DMS153 (cell line): ENCODE measurements around the gene SOX3.

Source experiments
- DNase-seq: peaks from one replicate; lab custom pipeline; 2025; lab: John Stamatoyannopoulos, UW

SOX3 gene

DNA sequence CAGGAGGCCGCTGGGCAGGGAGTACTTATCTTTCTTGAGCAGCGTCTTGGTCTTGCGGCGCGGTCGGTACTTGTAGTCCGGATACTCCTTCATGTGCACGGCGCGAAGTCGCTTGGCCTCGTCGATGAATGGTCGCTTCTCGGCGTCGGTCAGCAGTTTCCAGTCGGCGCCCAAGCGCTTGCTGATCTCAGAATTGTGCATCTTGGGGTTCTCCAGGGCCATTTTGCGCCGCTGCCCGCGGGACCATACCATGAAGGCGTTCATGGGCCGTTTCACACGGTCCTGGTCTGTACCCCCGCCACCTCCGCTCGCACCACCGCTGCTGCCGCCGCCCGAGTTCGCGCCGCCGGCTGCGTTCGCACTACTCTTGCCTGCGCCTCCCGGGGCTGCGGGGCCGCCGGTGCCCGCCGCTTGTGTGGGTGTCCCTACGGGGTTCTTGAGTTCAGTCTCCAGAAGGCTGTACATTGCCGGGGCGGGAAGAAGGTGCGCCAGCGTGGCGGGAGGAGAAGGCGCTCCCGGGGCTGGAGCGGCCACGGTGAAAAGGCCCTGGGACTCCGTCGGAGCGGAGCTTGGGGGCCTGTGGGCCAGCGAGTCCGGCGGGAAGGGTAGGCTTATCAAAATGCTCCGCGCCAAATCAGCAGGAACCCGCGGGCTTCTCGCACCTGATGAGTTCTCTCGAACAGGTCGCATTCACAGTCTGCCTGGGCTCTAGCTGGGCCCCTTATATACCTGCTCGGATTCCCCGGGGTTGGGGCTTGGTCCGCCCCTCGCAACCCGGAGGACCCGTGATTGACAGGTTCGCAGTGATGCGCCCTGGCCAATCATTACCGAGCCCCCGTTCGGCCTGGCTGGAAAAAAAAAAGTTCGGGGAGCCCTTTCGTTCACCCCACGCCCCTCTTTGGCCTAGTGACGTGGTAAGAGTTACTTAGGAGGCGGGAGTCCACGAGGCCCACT, at the start of gene SOX3:
TSS of gene SOX3 (minus strand) at position 699 of the 954 bp plus-strand sequence. CDS start at position 690, 9 bp downstream.
- no peak for DNase-seq

DNA sequence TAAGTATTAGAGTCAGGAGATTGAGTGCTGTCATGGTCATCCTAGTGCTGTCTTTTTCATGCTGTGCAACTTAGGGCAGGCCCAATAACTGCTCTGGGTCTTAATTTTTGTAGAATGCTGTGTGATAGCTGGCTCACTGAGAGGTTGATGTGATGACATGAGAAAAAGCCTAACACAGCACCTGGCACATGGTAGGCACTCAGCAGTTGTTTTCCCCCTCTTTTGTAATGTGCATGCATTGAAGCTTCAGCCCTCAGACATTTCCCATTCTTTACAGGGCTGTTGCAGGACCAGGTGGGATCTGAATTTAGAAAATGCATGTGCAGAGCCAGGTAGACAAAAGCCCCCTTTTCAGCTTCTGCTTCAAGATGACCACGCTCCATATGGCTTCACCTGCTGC, 44.1 kb upstream of the SOX3 start:
- no peak for DNase-seq

DNA sequence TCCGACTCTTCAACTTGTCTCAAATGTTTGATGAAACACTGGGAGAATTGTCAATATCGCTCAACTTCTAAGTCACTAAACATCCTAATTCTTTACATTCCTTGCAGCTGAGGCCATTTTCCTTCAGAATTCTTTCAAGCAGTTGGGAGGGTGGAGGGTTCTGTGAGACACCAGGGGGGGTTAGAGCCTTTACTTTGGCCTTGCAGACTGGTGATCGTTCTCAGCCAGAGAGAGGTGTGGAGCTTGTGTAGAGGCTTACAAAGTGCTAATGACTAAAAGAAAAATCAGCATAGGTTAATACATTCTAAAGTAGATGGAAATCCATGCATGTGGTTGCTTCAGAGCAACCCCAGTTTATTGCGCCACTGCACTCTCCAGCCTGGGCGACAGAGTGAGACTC, 21.3 kb upstream of the SOX3 start:
- DNase-seq = no peak

DNA sequence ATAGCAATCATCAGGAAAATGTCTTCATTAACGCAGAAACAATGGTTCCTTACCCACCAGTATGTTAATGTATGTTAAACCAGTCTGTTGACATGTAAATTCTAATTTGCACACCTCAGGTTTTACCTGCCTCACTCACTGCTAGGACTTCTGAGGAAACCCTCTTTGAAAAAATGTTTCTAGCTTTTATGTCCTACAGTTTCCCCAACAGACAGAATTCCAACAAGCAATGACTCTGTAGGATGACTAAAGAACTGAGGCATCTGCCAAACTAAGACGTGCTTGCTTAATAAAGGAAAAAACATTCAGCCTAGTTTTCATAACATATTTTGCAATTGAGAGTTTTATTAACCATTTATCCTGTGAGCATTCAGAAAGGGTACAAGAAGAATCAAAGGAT, 20.6 kb upstream of the SOX3 start:
- DNase-seq = no peak

DNA sequence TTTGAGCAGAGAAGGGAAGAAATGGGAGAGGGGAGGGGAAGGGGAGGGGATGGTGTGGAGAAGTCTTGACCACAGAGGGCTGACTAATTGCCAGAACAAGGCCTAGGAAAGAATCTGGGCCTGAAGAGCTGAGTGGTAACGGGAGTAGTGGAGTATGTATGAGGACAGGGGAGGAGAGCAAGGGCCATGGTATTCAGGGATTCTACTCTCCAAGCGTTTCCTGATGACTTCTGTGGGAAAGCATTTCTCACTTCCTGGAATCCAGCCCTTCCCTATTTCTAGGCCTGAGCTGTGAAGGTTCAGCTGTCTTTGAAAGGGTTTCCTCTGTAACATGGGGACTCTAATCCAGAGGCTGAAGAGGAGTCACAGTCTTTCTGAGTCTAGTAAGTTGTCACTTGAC, 19.7 kb upstream of the SOX3 start:
- no peak for DNase-seq

DNA sequence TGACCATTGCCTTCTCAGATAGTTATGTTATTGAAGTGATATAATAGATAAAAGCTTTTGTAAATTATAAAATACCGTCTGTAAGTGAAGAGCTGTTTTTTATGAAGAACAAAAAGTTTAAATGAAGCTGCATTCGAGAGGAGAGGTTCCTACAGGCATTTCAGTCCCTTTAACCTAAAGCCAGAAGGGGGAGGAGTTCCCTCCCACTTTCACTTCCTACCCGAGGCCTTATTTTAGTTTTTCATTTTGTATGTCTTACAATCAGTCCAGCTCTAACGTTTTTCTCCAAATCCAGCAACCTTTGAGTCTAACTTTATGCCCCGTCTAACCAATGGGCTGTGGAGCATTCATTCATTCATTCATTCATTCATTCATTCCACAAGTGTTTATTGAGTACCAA, 16.5 kb upstream of the SOX3 start:
- DNase-seq = no peak

DNA sequence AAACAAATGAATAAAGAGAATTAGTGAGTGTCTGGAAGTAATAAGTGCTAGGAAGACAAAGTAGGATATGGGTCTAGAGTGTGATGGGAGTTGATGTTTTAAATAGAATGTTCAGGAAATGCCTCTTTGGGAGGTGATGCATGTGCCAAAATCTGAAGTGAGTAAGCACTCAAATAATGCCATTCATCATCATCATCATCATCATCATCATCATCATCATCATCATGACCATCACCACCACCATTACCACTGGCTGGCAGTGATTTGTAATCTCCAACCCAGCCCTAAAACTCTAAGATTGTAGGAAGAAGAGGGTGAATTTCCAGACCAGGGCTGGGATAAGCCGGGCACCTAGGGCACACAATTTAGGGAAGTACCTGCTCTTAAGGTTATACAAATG, 9.7 kb upstream of the SOX3 start:
- no peak for DNase-seq

DNA sequence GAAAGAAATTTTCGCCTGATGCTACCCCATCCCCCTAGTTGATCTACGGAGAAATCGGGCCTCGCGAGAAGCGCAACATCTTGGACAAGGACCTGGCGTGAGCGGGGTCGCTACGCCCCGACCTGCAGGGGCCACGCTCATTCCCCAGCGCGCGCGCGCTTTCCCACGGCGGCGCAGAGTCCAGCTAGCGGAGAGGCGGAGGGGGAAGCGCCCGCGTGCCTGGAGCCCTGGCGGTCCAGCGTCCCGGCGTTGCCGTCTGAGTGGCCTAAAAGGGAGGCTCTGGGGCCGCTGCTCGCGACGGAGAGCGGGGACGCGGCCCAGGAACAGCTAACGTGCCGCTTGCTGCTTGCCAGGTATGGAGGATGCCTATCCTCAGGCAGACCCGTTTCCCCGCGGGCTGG, 6.0 kb upstream of the SOX3 start:
- DNase-seq = no peak

DNA sequence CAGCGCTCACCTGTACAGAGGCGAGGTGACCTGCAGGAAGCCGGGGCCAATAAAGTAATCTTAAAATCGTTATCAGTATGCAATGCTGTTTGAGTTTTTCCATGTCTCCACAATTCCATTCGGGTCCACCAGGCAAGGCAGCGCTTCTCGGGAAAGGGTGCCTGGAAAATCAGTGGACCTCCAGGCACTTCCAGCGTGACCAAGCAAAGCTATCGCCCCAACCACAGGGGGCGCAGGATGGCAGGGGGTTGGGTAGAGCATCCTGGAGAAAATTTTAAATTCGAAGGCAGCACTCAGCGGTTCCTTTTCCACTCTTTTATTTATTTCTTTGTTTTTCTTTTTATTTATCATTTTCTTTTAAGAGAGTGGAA, 5.4 kb upstream of the SOX3 start:
- no peak for DNase-seq

DNA sequence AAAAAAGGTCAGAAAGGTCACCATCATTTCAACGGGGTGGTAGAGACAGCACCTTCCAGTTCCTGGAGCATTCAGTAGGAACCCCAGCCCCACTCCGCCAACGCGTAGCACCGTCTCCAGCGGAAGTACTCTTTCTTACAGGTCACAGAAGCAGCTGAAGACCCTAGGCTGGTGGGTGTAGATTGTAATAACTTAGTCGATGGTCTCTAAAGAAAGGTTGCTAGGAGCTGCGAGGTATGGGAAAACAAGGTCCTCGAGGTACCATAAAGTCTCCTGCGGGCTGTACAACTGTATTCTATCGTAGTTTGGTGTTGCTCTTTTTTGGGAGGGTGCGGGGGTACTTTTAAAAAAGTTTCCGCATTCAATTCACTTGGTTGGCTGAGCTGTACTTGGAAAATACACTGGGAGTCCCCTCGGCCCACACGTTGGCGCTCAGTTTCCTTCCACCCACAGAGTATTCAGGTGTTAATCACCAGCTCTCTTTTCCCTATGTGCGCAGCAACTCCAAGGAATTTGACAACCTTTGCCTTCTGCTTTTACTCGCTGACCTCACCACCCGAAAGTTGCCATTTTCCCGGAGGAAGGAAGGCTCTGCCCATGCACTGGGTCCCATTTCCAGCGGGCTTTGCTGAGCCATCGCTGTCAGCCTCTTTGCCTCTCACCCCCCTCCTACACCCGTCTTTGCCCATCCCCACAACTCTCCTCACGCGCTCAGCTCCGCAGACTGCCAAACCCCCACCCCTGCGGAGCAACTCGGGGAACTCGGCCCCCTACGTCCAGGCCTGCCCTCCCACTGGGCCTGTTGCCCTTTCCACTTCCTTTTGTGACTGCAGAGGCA, 4.8 kb upstream of the SOX3 start:
- DNase-seq = no peak

DNA sequence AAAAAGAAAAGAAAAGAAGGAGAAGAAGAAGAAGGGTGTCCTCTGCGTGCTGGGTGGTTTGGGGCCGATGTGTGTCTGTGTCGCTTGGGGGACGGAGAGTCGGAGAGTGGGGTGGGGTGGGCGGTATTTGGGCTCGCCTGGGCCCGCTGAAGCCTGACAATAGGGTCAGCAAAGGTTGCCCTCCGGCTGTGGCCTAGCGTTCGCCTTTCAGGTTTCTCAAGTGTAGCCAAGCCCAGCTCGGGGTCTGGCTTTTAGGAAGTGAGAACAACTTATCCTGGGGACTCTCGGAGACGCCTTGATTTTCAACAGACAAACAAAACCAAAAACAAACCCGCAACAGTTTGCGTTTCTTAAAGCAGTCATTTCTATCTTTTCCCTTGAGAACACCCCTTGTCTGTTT, 4.1 kb upstream of the SOX3 start:
- DNase-seq = no peak

DNA sequence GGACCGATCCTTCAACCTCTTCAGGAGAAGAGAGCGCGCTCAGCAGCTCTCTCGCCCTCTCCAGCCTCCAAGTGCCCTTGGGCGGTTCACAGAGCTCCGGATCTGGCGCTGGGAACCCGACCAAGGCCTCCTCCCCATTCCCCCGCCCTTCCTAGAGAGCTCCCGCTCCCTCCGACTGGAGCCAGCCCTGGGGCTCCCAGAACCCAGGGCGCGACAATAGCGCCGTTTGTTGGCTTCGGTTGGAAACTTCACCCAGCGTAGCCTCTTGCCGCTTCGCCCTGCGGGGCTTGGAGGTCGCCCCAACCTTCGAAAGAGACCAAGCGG, 3.1 kb upstream of the SOX3 start:
- no peak for DNase-seq

DNA sequence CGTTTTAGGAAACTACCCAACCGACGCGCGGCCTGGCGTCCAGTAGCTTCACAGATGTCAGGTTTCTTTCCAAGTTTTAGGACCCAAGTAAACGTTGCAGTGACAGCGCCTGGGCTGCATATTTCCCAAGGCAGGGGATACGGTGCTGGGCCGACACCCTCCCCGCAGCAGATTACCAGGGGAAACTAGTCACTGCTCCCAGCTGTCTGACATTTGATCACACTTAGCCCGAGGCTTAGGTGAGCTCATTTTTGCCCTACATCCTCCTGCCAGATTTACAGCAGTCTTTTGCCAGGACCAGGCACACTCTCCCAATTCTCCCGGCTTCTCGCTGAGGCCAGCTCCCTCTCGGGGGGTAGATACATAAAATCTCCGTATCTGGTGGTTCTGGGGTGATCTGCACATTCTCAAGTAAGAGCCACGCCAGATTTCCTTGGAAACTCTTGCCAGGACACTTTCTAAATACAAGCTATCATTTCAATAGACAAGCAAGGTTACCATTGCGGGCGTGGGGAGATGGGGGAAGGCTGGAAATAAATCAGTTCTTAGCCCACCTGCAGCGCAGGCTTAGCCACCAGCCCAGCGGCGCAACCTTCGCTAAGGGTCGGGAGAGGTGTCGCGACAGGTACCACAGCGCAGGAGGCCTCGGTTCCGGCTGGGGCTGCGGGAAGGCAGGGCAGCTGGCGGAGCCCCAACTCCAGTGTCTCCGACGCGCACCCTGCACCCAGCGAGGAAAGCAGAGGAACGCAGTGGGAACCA, 2.5 kb upstream of the SOX3 start:
- no peak for DNase-seq

DNA sequence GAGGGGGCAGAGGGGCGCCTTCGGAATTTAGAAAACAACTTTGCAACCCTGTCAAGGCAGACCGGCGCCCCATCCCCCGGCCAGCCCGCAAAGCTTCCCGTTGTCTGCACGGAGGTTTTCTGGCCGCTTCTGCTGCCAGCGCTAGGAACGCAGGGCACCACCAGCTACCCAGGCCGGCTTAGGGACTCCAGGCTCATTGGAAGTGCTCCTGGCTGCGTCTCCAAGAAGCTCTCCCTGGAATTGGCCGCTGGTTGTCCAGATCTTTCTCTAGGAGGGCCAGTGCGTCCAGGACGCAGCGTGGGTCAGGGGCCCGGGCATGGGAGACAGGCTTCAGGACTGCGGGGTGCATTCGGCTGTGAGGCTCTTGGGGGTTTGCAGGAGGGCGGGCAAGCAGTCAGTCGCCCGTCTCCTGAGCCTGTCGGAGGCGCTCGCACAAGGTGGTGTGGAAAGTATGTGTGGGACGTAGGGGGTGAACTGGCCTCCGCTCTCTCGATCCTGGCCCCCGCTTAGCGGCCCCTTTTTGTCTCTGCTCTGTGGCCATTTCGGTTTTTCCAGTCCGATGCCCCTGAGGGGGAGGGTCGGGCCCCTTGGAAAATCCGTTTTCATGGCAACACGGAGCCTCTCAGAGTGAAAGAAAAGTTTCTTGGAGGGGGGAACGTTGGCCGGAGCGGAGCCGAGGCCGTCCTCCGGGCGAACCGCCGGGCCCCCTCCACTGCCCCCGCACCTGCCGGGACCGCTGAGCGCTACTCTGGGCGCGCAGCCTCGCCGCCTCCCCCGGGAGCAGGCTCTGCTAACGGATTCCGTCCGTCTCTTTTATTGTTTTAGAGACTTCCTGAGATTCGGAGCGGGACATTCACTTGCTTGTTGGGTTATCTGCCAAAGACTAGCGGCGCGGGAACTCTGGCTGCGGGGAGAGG, 810 bp upstream of the SOX3 start:
- no peak for DNase-seq

DNA sequence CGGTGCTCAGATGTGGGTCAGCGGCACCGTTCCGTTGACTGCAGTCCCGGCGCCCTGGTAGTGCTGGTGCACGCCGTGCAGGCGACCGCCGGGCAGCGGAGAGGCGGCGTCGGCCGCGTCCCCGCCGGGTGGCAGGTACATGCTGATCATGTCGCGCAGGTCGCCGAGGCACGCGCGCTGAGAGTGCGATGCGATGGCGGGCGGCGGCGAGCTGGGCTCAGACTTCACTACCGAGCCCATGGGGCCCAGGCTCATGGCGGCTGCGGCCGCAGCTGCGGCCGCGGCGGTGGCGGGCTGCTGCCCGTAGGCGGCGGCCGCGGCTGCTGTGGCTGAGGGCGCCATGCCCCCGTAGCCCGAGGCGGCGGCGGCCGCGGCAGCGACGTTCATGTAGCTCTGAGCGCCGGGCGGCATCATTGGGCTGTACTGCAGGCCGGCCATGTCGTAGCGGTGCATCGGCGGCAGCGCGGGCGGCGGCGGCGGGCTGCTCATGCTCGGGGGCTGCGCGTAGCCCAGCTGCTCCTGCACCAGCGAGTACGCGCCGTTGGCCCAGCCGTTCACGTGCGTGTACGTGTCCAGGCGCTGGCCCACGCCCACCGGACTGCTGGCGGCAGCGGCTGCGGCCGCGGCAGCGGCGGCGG, 1.0 kb downstream of the SOX3 start:
- DNase-seq = no peak

DNA sequence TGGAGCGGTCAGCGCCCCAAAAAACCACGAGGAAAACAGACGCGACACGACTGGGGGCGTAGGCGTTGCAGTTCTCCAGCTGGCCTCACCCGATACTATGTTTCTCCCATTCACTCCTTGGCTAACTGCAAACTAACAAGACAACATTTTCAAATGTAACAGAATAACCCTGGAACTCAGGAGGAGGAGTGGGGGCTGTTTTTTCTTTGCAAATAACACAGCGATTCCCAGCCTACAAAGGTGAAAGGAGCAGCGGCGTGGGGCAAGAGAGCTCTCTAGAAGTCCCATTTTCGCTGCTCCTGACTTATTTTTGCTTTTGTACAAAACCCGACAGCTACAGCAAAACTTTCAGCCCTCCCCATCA, 1.6 kb downstream of the SOX3 start:
- no peak for DNase-seq

DNA sequence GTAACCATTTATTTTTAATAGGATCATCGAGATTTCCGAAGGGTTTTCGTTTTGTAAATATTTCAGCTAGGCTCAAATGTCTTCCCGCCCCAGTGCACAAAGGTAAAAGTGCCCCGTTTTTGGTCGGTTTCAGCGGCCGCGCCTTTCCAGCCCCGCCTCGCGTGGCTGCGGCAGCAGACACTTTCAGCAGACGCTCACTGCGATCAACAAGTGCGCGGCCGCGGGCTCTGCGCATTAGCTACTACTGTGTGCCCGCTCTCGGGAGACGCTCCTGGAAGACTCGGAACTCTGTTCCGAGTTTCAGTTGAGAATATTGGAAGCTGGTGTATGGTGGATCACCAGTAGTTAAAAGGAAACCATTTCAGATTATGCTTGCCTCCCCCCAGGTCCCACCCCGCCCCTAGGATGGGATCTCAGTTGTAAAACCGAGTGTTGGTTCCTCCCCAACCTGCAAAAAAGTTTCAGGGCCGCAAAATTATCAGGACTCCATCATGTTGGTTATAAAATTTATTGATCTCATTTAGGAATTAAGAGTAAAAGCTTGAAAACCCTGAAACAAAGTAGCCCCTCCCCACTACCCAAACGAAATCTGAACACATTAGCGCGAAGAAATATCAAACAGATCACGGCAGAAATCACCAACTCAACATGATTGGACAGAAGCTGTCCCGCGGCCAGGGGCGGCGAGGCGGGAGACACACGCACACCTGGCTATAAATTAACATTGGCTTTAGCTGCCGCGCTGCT, 2.2 kb downstream of the SOX3 start:
- no peak for DNase-seq

DNA sequence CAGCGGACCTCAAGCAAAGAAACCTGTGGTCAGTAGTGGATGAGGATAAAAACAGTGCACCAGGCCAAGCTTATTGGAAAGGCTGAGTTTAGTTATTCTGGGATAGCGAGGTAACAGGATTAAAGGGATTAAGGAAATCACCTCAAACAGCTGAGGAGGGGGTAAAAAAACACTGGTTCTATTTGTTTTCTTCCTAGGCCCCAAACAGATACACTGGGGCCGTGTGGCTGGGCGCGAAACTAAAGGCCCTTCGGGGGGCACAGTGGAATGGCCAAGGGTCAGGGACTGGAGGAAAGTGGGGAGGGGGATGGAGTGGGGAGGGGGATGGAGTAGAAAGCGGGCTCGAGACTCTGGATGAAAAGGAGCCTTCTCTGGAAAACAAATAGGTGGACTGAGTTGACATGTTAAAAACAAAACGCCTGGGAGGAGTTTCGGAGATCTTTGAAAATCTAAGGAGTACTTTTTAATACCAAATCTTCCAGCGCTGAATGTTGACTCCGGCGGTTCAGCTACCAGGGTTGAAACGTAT, 2.9 kb downstream of the SOX3 start:
- no peak for DNase-seq

DNA sequence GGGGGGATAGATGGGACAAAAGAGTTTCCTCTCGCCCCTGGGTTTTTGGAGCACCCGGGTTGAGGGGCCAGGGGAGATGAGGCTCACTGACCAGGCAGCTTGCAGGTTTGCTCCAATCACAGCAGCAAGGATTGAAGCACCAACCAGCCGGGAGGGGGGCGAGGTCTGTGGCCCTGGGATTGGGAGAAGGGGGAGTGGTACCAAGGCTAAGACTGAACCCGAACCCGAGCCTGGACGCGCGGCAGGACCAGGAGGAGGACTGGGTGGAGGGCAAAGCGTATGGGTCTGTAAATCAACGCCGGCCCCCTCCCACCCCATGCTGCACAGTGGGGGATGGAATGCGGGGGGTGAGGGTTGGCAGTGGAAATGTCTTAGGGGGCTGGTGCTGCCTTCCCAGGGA, 3.5 kb downstream of the SOX3 start:
- DNase-seq = no peak

DNA sequence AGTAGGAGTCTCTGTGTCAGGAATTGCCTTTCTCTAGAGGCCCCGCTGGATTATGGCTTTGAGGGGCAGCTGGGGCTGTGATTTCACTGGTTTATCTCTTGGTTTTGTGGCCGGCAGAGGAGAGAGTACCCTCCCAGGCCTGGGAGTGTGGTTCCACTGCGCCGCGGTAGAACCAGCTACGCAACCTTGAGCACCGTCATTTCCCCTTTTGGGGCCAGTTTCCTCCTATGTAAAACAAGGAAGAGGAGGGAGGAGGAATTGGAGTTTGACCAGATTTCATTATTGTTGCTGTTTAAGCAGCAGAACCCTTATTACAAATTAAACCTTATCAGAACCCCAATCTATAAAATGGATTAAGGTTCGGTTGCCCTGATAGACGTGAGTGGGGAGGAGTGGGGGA, 4.4 kb downstream of the SOX3 start:
- no peak for DNase-seq
